ENCODE measurements around the gene SORCS1.

DNA sequence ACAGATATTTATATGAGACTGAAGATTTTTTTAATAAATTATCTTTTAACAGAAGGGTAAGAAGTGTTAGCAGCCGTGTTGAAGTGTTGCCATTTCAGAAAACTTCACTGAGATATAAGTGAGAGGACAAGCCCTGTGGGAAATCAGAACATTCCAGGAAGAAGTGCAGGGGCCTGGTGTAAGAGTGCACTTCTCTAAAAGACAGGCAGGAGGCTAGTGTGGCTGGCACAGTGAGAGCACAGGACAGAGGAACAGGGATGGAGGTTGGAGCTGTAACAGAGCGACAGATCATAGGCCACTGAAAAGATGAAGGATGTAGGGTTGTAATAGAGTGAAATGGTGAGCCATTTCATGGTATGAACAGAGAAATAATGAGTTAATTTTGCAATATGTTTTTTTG, 608.9 kb downstream of the SORCS1 start:
- TF ChIP-seq CTCF (IDR thresholded peaks at IDR 0.05; ENCODE audit: insufficient read depth, low read depth, low read length) (no peak), EZH2 (IDR thresholded peaks at IDR 0.05; ENCODE audit: insufficient read depth, low read length) (no peak)
